HG02623 (cell line): ENCODE measurements around the gene ZNF546.
"Not testable (repeated sequence)": the region's sequence is repeated elsewhere in the genome, so short reads cannot be mapped to it uniquely, and the experiment has no call there.

ENCODE experiments used
- ATAC-seq: cut with Tn5 transposase; IDR thresholded peaks from one replicate; pipeline ENCODE4 v1.9.1; 2021; ENCODE audit warnings: moderate library complexity; ENCODE audit not compliant: unreplicated experiment

ZNF546 gene

DNA sequence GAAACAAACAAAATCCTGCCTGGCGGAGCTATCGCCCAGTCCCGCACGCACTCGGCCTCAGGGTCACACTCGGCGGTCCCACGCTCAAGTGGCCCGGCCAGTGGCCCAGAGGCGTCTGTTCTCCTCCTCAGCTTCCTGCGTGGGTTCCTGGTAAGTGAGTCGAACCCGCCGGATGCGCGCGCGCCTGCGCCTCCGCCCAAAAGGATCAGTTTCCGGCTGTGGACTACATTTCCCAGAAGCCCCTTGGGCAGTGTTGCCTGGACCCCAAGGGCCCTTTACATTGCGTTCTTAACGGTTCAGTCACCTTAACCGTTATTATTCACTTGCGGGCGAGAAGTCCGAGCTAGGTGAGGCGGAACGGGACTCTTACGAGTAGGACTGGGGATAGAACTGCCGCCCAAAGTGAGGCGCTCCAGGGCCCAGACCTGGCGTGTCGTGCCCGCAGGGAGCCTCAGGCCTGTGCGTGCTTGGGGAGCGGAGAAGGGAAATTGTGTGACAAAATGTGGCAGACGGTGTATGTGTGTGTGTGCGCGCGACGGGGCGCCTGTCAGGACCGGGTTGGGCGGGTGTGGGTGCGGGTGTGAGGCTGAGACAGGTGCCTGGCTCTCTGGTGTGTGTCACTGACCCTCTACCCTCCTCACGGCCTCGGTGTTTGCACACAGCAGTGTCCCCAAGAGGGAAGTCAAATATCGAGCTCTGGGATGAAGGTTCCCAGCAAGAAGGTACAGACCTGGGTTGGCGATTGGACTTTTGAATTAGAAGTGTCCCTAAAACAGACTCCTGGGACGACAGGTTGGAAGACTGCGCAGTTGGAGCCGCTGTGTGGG lies at the start of gene ZNF546:
ZNF546 (plus strand) TSS at position 250 of the 827 bp plus-strand sequence. CDS start 1,267 bp downstream, outside the sequence.
- ATAC-seq = peak; percentile 86

DNA sequence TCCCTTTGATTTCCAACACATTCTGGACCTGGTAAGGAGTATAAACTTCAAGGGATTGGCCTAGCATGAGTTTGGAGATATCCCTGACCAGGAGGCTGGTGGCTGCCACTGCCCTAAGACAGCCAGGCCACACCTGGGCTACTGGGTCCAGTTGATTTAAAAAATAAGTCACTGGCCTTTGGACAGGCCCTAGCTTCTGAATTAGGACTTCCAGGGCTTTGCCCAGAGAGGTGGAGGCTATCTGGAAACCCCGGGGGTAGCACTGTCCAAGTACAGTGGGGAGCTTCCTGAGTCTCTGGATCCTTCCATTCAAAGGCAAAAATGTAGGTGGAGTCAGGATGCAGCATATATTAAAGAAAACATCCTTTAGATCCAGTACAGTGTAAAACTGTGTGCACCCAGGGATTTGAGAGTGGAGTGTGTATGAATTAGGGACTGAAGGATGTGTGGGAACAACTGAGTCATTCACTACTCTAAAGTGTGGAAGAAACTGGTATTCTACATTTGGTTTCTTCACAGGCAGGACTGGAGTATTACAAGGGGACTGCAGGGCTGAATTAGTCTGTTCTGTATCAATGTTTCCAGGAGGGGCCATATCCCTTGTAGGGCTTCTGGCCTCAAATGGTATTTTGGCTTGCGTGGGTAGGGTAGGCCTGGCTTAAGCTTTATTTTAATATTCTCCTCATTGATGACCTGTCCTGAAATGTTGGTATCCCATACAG lies 47.7 kb upstream of the ZNF546 start:
- ATAC-seq = no peak

DNA sequence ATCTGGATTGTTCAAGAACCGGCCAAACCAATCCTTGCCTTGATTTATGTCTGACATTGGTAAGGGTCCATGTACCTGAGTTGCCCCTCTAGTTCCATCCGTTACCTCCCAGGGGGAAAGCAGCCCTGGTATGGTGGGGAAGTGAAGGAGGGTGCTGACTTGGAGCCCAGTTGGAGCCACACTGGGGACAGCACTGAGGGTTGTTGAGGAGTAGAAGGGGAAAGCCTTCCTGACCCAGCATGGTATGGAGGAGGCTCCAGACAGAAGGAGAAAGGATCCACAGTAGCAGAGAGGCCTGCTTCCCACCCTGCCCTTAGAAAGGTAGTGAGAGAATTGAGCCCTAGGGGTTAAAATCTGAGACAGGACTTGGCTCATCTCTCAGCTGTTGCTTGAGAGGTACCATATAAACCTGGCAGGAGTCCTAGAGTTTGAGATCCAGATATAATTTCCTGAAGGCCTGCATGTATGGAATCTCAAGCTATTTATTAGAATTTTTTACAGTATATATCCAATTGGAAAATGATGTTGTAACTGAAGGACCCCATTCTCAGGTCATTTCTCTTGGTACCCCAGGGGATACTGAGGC lies 45.7 kb upstream of the ZNF546 start:
- no peak for ATAC-seq

DNA sequence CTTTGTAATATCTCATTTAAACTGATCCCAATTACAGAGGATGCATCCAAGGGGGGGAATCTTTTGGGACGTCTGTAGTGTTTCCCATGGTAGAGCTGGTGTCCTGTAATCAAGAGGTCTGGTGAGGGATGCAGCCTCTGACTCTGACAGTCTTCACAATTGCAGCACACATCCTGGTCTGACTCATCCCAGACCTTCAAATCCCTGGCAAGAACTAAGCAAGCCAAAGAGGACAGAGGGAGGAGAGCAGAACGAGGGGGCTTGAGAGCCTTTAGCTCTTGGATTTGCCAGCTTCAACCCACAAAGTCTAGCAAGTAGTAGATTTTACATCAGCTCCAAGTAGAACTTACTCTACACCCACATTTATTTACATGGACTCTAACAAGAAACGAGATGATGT lies 45.2 kb upstream of the ZNF546 start:
- ATAC-seq = no peak

DNA sequence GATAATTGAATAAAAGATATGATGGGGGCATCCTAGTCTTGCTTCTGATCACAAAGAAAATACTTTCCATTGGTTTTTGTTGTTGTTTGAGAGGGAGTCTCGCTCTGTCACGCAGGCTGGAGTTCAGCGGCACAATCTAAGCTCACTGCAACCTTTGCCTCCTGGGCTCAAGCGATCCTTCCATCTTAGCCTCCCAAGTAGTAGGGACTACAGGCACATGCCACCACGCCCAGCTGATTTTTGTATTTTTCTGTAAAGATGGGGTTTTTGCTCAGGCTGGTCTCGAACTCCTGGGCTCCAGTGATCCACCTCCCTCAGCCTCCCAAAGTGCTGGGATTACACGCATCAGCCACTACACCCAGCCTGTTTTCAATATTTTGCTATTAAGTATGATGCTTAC lies 42.9 kb upstream of the ZNF546 start:
- ATAC-seq = no peak

DNA sequence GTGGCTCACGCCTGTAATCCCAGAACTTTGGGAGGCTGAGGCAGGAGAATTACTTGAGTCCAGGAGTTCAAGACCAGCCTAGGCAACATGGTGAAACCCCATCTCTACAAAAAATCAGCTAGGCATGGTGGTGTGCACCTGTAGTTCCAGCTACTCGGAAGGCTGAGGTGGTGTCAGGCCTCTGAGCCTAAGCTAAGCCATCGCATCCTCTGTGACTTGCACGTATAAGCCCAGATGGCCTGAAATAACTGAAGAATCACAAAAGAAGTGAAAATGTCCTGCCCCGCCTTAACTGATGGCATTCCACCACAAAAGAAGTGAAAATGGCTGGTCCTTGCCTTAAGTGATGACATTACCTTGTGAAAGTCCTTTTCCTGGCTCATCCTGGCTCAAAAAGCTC lies 39.0 kb upstream of the ZNF546 start:
- ATAC-seq = not testable (repeated sequence)

DNA sequence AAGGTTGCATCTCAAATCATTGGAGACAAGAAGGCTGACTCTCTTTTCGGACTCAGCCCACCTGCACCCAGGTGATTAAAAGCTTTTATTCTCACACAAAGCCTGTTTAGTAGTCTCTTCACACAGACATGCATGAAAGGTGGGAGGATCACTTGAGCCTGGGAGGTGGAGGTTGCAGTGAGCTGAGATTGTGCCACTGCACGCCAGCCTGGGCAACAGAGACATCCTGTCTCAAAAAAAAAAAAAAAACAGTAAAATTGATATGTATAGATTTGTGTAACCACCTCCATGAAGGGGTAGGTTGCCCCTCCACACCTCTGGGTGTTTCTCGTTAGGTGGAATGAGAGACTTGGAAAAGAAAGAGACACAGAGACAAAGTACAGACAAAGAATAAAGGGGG lies 37.9 kb upstream of the ZNF546 start:
- not testable (repeated sequence) for ATAC-seq

DNA sequence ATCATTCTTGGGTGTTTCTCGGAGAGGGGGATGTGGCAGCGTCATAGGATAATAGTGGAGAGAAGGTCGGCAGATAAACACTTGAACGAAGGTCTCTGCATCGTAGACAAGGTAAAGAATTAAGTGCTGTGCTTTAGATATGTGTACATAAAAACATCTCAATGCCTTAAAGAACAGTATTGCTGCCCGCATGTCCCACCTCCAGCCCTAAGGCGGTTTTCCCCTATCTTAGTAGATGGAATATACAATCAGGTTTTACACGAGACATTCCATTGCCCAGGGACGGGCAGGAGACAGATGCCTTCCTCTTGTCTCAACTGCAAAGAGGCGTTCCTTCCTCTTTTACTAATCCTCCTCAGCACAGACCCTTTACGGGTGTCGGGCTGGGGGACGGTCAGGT lies 37.5 kb upstream of the ZNF546 start:
- ATAC-seq = not testable (repeated sequence)

DNA sequence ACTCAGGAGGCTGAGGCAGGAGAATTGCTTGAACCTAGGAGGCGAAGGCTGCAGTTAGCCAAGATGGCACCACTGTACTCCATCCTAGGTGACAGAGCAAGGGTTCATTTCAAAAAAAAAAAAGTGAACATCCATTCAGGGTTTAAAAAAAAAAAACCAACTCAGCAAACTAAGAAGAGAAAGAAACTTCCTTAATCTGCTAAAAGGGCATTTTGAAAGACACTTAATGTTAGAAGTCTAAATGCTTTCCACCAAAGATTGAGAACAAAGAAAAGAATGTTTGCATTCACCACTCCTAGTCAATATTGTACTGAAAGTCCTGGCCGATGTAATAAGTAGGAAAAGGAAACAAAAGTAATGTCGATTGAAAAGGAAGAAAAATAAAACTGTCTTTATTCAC lies 33.0 kb upstream of the ZNF546 start:
- no peak for ATAC-seq

DNA sequence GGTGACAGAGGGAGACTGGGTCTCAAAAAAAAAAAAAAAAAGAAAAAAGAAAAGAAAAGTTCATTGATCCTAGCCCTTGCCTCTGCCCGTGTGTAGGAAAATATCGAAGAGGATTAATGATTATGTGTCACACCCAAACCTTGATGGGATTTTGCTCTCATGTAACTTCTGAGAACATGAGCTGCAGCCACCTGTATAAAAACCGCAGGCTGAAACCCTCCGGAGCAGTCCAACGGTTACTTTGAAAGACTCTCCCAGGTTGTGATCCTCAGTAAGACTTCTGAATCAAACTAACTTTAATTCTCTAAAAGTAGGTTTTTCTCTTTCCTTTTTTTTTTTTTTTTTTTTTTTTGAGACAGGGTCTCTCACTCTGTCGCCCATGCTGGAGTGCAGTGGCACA lies 30.2 kb upstream of the ZNF546 start:
- ATAC-seq = no peak

DNA sequence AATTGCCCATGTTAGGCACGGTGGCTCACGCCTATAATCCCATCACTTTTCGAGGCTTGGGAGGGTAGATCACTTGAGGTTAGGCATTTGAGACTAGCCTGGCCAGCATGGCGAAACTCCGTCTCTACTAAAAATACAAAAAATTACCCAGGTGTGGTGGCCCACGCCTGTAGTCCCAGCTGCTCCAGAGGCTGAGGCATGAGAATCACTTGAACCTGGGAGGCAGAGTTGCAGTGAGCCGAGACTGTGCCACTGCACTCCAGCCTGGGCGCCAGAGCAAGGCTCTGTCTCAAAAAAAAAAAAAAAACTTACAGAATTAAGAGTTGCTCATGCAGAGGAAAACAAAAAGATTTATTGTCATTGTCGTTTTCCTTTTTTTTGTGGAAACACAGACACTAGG lies 29.3 kb upstream of the ZNF546 start:
- no peak for ATAC-seq

DNA sequence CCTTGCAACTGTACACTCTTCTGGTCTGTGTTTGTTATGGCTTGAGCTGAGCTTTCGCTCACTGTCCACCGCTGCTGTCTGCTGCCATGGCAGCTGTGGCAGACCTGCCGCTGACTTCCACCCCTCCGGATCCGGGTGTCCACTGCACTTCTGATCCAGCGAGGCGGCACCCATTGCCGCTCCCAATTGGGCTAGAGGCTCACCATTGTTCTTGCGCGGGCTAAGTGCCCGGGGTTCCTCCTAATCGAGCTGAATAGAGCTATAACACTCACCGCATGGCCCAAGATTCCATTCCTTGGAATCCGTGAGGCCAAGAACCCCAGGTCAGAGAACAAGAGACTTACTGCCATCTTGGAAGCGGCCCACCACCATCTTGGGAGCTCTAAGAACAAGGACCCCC lies 28.1 kb upstream of the ZNF546 start:
- ATAC-seq = no peak

DNA sequence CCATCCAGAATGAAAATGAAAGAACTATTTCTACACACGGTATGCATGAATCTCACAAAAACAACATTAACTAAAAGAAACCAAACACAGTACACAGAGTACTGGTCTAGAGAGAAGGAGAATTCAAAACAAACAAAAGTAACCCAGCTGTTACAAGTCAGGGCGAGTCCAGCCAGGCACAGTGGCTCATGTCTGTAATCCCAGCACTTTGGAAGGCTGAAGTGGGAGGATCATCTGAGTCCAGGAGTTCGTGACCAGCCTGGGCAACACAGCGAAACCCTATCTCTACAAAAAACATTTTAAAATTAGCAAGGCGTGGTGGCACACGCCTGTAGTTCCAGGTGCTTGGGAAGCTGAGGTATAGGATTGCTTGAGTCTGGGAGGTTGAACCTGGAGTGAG lies 27.6 kb upstream of the ZNF546 start:
- ATAC-seq = no peak

DNA sequence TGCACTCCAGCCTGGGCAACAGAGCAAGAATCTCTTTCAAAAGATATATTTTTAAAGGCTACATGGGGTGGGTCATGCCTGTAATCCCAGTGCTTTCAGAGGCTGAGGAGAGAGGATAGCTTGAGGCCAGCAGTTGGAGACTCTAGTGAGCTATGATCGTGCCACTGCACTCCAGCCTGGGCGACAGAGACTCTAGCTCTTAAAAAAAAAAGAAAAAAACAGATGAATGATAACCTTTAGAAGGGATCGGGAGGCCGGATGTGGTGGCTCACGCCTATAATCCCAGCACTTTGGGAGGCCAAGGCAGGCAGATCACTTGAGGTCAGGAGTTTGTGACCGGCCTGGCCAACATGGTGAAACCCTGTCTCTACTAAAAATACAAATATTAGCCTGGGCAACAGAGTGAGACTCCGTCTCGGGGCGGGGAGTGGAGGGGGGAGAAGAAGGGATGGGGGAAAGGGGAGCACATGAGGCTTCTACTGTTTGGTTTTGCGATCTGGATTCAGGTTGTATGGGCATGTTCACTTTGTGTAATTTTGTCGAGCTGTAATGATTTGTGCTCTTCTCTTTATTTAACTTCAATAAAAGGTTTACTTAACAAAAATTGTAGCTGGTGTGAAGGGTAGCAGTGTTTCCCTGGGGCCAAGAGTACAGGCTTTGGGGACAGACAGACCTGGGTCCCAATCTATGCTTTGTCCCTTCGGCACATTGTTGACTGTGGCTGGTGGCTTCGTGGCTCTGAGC lies 27.0 kb upstream of the ZNF546 start:
- no peak for ATAC-seq

DNA sequence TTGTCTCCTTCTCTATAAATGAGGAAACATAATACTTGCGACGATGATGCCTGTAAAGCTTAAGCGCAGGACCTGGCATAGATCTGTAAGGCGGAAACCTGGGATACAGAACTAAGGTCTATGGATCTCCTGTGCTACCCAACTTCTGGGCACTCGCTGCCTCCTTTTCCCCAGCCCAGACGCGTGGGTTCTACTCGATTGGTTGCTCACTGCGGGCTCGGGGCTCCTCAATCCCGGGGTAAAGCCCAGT lies 26.5 kb upstream of the ZNF546 start:
- ATAC-seq = no peak

DNA sequence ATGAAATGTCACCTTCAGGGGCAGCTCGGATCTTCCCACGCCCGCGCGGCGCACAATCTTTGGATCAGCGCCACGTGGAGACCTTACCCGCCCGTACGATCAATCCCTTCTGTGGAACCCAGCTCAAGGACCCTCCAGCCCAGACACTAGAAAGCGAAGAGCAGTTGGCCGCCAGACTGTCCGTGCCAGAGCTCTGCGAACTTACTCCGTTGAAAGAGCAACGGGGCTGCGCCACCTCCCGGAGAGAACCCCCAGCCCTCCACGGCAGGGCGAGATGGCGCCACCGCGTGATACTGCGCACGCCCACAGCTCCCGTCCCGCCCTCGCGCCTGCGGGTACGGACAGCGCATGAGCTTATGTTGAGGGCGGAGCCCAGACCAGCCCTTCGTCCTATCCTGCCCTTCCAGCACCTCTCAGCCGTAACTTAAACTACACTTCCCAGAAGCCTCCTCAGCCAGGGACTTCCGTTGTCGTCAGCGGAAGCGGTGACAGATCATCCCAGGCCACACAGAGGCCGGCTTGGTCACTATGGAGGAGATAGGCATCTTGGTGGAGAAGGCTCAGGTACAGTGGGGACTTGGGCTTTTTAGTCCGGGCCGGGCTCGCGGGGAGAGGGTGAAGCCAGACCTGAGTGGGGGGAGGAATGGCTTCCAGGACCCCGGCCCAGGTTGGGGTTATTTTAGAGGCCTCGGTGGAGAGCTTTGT lies 26.0 kb upstream of the ZNF546 start, which contains the start of gene PSMC4:
PSMC4 (plus strand) TSS at position 491 of the 705 bp plus-strand sequence; CDS start at position 529, 38 bp downstream.
- ATAC-seq = peak; percentile 95

DNA sequence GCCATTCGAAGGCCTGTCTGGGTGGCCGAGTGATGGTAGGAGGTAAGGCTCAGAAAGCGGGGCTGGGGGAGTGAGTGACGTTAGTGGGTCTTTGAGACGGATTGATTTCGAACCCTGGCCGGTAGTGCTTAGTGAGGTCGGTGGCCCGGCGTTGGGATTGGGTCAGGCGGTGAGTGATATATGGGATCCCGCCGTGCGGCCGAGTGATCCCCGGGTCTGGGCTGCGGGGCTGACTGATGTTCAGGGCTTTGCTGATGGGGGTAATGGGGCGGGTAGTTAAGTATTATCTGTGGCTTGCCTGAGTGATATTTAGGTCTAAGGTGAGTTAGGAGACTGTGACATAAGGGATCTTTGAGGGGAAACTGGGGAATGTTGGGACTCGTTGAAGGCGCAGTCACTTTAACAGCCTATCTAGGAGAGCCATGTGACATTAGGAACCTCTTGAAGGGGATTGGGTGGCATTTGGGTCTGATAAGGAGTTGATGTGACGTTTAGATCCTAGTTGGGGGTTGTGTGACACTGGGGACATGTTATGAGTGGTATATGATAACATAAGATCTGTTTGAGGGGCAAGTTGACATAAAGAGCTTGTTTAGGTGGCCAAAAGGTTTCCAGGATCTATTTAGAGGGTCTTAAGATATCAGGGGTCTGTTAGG lies 25.4 kb upstream of the ZNF546 start:
- ATAC-seq = no peak

DNA sequence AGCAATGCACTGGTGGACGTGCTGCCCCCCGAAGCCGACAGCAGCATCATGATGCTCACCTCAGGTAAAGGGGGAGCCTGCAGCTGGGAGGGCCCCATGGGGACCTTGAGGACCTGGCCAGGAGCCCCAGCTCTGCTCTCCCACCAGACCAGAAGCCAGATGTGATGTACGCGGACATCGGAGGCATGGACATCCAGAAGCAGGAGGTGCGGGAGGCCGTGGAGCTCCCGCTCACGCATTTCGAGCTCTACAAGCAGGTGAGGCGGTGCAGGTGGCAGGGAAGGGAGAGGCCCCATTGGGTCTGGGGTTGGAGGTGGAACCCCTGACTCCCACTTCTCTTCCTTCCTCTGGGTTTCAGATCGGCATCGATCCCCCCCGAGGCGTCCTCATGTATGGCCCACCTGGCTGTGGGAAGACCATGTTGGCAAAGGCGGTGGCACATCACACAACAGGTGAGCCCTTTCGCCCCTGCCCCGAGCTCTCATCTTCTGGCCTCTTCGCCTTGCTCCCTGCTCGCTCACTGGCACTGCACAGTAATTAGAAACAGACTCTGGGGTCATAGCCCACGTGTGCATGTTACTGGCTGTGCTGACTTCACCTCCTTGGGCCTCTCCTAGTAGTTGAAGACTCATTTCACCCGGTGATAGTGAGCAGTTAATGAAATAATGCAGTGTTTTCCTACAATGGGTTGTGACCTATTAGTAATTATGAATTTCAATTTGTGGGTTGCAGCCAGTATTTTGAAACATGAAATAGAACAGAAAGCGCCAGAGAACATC lies 22.3 kb upstream of the ZNF546 start:
- ATAC-seq = no peak

DNA sequence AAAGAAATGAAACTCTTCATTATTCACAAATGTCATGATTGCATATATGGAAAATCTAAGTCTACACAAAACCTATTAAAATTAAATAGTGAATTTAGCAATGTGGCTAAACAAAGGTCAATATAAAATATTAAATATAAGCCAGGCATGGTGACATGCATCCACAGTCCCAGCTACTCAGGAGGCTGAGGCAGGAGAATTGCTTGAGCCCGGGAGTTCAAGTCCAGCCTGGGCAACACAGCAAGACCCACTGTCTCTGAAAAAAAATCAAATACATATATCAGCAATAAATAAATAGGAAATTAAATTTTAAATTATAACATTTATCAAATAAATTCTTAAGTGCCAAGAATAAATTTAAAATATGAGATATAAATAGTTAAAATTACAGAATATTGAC lies 14.0 kb upstream of the ZNF546 start:
- ATAC-seq = no peak
